ENCODE results near the gene NPC1.

DNA sequence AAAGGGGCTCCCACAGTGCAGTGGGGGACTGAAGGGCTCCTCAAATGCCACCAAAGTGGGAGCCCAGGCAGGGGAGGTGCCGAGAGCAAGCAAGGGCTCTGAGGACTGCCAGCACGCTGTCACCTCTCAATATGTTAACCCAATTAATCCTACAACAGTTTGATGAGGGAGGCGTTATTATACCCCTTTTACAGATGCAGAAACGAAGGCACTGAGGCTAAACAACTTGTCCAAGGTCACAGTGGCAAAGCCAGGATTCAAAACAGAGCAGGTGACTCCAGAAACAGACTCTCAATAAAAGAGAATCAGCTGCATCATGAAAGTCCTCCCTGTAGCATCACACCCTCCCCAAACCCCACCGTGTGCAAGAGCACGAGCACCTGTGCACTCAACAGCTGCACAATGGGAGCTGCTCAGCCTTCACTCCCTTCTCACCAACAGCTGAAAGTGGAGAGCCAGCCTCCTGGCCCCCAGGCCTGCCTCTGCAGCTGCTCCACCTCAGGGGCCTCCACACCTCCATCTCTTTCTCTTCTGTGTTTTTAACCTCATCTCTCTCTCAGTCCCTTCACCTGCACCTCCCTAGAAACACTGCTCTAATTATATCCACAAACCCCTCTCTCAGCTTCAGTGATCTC is 8.1 kb downstream of the NPC1 start:
- TF ChIP-seq, protein P1, sequence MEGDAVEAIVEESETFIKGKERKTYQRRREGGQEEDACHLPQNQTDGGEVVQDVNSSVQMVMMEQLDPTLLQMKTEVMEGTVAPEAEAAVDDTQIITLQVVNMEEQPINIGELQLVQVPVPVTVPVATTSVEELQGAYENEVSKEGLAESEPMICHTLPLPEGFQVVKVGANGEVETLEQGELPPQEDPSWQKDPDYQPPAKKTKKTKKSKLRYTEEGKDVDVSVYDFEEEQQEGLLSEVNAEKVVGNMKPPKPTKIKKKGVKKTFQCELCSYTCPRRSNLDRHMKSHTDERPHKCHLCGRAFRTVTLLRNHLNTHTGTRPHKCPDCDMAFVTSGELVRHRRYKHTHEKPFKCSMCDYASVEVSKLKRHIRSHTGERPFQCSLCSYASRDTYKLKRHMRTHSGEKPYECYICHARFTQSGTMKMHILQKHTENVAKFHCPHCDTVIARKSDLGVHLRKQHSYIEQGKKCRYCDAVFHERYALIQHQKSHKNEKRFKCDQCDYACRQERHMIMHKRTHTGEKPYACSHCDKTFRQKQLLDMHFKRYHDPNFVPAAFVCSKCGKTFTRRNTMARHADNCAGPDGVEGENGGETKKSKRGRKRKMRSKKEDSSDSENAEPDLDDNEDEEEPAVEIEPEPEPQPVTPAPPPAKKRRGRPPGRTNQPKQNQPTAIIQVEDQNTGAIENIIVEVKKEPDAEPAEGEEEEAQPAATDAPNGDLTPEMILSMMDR (IDR thresholded peaks at IDR 0.05): no peak
- TF ChIP-seq ZNF263 (CRISPR knock-in tag; IDR thresholded peaks at IDR 0.05; ENCODE audit: low read depth) (no peak), NR3C1 (CRISPR knock-in tag; conservative IDR thresholded peaks at IDR 0.05; ENCODE audit: low read depth) (no peak), JUN (CRISPR knock-in tag; IDR thresholded peaks at IDR 0.05) (no peak), ZNF423 (CRISPR knock-in tag; IDR thresholded peaks at IDR 0.05) (no peak), ZNF121 (CRISPR knock-in tag; IDR thresholded peaks at IDR 0.05) (no peak)
- TF ChIP-seq, protein P2, sequence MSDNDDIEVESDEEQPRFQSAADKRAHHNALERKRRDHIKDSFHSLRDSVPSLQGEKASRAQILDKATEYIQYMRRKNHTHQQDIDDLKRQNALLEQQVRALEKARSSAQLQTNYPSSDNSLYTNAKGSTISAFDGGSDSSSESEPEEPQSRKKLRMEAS (CRISPR knock-in tag; IDR thresholded peaks at IDR 0.05): no peak
- TF ChIP-seq, protein P3, sequence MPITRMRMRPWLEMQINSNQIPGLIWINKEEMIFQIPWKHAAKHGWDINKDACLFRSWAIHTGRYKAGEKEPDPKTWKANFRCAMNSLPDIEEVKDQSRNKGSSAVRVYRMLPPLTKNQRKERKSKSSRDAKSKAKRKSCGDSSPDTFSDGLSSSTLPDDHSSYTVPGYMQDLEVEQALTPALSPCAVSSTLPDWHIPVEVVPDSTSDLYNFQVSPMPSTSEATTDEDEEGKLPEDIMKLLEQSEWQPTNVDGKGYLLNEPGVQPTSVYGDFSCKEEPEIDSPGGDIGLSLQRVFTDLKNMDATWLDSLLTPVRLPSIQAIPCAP (CRISPR knock-in tag; IDR thresholded peaks at IDR 0.05): no peak
- TF ChIP-seq, protein P4, sequence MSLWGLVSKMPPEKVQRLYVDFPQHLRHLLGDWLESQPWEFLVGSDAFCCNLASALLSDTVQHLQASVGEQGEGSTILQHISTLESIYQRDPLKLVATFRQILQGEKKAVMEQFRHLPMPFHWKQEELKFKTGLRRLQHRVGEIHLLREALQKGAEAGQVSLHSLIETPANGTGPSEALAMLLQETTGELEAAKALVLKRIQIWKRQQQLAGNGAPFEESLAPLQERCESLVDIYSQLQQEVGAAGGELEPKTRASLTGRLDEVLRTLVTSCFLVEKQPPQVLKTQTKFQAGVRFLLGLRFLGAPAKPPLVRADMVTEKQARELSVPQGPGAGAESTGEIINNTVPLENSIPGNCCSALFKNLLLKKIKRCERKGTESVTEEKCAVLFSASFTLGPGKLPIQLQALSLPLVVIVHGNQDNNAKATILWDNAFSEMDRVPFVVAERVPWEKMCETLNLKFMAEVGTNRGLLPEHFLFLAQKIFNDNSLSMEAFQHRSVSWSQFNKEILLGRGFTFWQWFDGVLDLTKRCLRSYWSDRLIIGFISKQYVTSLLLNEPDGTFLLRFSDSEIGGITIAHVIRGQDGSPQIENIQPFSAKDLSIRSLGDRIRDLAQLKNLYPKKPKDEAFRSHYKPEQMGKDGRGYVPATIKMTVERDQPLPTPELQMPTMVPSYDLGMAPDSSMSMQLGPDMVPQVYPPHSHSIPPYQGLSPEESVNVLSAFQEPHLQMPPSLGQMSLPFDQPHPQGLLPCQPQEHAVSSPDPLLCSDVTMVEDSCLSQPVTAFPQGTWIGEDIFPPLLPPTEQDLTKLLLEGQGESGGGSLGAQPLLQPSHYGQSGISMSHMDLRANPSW (CRISPR knock-in tag; conservative IDR thresholded peaks at IDR 0.05; ENCODE audit: low read depth): no peak
- TF ChIP-seq, protein P5, sequence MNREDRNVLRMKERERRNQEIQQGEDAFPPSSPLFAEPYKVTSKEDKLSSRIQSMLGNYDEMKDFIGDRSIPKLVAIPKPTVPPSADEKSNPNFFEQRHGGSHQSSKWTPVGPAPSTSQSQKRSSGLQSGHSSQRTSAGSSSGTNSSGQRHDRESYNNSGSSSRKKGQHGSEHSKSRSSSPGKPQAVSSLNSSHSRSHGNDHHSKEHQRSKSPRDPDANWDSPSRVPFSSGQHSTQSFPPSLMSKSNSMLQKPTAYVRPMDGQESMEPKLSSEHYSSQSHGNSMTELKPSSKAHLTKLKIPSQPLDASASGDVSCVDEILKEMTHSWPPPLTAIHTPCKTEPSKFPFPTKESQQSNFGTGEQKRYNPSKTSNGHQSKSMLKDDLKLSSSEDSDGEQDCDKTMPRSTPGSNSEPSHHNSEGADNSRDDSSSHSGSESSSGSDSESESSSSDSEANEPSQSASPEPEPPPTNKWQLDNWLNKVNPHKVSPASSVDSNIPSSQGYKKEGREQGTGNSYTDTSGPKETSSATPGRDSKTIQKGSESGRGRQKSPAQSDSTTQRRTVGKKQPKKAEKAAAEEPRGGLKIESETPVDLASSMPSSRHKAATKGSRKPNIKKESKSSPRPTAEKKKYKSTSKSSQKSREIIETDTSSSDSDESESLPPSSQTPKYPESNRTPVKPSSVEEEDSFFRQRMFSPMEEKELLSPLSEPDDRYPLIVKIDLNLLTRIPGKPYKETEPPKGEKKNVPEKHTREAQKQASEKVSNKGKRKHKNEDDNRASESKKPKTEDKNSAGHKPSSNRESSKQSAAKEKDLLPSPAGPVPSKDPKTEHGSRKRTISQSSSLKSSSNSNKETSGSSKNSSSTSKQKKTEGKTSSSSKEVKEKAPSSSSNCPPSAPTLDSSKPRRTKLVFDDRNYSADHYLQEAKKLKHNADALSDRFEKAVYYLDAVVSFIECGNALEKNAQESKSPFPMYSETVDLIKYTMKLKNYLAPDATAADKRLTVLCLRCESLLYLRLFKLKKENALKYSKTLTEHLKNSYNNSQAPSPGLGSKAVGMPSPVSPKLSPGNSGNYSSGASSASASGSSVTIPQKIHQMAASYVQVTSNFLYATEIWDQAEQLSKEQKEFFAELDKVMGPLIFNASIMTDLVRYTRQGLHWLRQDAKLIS (CRISPR knock-in tag; IDR thresholded peaks at IDR 0.05; ENCODE audit: borderline replicate concordance): no peak
- TF ChIP-seq, protein P6, sequence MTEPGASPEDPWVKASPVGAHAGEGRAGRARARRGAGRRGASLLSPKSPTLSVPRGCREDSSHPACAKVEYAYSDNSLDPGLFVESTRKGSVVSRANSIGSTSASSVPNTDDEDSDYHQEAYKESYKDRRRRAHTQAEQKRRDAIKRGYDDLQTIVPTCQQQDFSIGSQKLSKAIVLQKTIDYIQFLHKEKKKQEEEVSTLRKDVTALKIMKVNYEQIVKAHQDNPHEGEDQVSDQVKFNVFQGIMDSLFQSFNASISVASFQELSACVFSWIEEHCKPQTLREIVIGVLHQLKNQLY (CRISPR knock-in tag; IDR thresholded peaks at IDR 0.05): no peak
- TF ChIP-seq, protein P7, sequence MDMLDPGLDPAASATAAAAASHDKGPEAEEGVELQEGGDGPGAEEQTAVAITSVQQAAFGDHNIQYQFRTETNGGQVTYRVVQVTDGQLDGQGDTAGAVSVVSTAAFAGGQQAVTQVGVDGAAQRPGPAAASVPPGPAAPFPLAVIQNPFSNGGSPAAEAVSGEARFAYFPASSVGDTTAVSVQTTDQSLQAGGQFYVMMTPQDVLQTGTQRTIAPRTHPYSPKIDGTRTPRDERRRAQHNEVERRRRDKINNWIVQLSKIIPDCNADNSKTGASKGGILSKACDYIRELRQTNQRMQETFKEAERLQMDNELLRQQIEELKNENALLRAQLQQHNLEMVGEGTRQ (CRISPR knock-in tag; IDR thresholded peaks at IDR 0.05): no peak
- TF ChIP-seq, protein P8, sequence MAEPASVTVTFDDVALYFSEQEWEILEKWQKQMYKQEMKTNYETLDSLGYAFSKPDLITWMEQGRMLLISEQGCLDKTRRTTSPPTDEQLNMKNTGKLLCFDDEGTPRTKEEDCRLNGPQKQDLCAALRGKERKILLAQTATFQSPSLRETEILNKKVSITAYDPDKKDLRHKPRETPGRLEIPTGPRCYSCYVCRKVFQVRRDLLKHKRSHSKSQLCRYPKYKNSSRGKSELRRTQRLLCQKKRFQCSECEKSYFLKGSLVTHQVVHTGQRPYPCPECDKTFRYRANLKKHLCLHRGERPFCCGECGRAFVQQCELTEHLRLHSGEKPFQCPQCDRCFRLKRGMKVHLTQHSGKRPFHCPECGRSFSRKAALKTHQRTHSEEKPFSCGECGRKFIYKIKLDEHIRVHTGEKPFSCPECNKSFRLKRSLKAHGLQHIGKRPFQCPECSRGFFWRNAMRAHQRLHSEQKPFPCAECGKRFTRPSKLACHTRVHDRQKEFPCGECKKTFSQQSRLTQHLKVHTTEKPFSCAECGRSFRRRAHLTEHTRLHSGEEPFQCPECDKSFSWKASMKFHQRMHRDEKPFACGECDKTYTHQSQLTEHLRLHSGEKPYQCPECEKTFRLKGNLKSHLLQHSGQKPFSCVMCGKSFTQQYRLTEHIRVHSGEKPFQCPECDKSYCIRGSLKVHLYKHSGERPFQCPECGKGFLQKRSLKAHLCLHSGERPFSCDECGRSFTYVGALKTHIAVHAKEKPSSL (CRISPR knock-in tag; conservative IDR thresholded peaks at IDR 0.05): no peak
